COLO668 (cell line): ENCODE results near the gene MAN1C1.
"Not testable (repeated sequence)": the region's sequence is repeated elsewhere in the genome, so short reads cannot be mapped to it uniquely, and the experiment has no call there.

Experiments used
- DNase-seq: peaks from one replicate; lab custom pipeline; 2025; ENCODE audit not compliant: unreplicated experiment; lab: John Stamatoyannopoulos, UW

The MAN1C1 gene

DNA sequence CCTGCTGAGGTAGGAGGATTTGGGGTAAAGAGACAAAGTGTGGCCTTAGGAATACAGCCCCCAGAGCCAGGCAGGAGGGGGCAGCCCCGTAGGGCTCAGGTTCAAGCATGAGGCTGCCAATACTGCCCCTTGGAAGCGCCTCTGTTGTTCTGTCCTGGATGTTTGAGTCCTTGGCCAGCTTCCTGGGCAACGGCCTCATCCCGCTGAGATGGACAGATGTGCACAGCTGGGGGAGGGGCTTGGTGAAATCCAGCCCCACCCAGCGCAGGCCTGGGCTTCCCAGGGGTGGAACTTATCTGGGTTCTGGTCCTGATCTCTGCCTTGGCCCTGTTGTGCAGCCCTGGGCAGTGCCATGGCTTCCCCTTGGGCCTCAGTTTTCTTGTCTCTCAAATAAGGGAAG, 34.8 kb upstream of the MAN1C1 start:
- DNase-seq = no peak

DNA sequence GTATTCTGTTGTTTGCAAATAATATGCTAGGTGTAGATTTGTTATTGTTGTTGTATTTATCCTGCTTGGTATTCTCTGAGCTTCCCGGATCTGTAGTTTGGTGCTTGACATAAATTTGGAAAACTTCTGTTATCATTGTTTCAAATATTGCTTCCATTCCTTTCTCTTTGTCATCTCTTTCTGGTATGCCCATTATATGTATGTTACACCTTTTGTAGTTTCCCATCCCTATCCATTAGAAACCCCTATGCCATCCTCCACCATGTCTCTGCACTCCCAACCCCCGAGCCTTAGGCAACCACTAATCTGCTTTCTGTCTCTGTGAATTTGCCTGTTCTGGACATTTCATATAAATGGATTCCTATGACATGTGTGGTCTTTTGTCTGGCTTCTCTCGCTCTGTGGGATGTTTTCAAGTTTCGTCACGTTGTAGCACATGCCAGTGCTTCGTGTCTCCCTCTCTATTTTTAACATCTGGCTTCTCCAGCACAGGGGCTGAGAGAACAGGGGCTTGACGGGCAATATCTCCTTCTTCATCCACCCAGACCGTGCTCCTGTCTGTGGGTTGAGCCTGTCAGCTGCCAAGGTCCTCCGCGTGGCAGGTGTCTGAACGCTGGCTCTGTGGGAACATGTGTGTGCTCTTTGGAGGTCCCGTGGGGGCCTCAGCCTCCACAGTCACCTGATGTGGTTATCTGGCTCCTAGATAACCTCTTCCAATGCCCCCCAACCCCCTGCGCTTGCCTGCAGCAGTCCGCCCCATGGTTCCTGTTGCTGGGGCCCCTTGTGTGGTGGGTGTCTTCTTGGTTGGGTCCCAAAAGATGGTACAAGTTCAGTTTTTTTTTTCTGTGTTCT, 32.8 kb upstream of the MAN1C1 start:
- no peak for DNase-seq

DNA sequence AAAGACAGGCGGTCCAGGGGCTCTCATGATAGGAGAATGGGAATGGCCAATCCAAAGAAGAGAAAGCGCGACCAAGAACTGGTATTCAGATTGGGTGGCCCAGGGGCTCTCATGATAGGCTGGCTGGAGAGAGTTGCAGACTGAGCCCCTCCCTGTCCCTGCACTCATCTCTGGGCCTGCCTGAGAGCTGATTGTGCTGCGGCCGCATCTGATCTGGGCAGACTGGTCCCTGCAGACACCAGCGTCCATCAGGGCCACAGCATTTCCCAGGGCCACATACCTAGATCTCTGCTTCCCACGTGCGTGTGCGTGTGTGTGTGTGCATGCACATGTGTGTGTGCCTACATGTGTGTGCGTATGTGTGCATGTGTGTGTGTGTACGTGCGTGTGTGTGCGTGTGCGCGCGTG, 30.4 kb upstream of the MAN1C1 start:
- no peak for DNase-seq

DNA sequence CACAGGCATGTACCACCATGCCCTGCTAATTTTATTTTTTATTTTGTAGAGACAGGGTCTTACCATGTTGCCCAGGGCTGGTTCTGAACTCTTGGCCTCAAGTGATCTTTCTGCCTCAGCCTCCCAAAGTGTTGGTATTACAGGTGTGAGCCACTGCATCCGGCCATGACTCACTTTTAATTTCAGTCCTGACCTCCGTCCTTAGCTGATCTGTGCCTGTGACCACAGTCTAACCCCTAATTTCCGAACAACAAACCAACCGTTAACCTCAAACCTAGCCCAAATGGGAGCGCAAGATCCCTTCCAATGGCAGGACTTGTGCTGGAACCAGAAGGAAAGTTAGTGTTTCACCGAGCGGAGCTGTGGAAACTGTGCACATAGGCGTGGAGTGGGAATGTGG, 29.3 kb upstream of the MAN1C1 start:
- no peak for DNase-seq

DNA sequence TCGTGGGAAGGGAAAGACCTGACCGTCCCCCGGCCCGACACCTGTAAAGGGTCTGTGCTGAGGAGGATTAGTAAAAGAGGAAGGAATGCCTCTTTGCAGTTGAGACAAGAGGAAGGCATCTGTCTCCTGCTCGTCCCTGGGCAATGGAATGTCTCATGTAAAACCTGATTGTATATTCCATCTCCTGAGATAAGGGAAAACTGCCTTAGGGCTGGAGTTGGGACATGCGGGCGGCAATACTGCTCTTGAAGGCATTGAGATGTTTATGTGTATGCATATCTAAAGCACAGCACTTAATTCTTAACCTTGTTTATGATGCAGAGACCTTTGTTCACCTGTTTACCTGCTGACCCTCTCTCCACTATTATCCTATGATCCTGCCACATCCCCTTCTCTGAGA, 28.4 kb upstream of the MAN1C1 start:
- DNase-seq = not testable (repeated sequence)

DNA sequence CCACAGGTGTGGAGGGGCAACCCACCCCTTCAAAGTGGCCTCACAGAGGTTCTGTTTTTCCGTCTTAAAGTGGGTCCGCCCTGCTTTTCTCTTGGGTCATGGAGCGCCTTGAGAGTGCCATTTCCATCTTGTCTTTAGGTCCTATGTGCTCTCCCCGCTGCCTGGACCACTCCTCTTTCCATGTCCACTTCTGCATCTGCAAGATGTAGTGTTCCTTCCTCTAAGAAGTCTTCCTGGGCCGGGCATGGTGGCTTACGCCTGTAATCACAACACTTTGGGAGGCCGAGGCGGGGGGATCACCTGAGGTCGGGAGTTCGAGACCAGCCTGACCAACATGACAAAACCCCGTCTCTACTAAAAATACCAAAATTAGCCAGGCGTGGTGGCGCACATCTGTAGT, 27.8 kb upstream of the MAN1C1 start:
- not testable (repeated sequence) for DNase-seq

DNA sequence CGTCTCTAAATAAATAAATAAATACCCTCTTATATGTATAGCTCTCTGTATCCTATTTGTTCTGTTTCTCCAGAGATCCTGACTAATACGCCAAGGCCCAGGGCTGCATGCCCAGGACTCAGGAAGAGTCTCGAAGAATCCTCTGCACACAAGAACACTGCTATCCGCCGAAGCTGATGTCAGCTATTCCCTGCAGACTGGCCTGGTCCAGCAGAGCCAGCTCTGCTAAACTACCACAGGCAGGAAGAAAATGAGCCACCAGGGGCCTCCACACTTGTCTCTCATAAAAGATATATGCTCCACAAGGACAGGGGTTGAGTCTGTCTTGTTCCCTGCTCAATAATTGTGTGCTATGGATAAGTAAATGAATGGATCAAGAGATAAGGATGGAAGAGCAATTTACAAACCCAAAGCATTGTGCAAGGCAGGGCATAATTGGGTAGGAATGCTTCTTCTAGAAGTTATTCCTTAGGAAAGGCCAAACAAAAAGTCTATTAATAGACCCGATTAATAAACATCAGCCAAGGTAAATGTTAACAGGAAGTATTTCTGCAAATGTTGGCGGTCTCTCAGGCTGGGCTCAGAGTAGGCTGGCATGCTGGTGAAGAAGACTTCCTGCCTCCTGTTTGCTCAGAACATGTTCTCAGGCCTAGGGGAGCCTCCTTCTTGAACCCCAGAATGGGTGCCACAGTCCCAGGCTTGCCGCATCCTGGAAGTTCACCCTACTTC, 26.3 kb upstream of the MAN1C1 start:
- no peak for DNase-seq

DNA sequence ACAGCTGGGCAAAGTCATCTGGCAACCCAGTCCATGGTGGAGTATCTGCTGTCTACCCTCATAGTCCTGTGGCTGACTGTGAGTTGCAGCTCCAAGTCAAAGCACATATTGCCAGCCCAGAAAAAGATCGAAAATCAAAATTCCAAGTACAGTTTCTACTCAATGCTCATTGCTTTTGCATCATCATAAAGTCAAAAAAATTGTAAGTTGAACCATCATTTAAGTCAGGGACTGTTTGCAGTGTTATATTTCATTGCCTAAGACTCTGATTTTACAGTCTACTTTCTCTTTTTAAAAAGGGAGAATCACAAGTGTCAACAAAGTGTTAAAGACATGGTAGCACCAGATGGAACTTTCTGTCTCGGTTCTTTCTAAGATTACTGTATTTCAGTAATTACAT, 22.7 kb upstream of the MAN1C1 start:
- no peak for DNase-seq

DNA sequence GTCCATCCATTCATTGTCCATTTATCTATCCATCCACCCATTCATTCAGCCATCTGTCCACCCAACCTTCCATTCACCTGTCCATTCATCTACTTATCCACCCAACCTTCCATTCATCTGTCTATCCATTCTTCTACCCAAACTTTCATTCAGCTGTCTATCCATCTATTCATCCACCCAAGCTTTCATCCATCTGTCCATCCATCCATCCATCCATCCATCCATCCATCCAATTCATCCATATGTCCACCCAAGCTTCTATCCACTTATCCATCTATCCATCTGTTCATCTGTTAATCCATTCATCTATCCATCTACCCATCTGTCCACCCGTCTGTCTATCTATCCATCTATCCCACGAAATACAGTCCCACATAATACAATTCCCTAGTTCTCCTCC, 21.6 kb upstream of the MAN1C1 start:
- no peak for DNase-seq

DNA sequence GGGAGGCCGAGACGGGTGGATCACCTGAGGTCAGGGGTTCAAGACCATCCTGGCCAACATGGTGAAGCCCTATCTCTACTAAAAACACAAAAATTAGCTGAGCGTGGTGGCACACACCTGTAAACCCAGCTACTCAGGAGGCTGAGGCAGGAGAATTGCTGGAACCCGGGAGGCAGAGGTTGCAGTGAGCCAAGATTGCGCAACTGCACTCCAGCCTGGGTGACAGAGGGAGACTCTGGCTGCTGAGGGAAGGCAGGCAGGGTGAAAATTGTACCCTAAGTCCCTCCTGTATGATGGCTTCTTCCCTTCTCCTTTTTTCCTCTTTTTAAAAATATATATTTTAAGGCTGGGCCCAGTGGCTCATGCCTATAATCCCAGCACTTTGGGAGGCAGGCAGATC, 19.9 kb upstream of the MAN1C1 start:
- DNase-seq = not testable (repeated sequence)

DNA sequence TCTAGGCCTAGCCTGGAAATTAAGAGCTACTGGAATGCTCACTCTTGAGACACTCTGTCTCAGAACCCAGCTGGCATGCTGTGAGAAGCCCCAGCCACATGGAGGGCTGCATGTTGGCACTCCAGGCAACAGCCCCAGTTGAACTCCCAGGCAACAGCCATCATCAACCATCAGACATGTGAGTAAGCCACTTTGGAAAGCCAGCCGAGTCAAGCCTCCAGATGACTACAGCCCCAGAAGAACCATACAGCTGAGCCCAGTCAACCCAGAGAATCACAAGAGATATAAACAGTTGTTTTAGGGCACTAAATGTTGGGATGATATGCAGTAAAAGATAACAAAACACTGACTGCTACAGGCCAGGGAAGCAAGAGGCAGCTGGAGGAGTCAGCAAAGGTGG, 17.7 kb upstream of the MAN1C1 start:
- no peak for DNase-seq

DNA sequence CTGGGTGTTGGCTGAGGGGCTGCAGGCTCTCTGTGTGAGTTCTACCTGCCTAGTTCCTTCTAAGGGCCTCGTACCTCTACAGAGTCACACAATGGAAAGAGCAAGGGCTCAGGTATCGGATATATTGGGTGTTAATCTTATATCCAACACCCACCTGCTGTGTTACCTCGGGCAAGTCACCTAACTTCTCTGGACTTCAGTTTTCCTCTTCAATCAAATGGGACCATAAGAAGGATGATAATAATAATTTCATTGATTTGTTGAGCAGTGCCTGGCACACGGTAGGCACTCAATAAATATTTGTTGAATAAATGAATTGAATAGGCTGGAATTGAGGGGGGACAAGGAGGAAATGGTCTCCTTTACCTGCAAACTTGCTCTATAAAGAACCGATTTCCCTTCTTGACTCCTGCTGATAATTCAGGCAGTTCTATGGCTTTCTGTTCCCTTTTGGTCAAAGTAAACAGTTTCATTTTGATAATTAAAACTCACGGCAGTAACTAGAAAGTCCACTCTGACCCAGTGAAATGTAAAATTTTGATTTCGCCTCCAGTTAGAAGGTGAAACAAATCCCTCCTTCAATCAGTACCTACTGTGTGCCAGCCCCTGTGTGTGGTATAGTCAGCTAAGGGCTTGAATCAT, 16.5 kb upstream of the MAN1C1 start:
- no peak for DNase-seq

DNA sequence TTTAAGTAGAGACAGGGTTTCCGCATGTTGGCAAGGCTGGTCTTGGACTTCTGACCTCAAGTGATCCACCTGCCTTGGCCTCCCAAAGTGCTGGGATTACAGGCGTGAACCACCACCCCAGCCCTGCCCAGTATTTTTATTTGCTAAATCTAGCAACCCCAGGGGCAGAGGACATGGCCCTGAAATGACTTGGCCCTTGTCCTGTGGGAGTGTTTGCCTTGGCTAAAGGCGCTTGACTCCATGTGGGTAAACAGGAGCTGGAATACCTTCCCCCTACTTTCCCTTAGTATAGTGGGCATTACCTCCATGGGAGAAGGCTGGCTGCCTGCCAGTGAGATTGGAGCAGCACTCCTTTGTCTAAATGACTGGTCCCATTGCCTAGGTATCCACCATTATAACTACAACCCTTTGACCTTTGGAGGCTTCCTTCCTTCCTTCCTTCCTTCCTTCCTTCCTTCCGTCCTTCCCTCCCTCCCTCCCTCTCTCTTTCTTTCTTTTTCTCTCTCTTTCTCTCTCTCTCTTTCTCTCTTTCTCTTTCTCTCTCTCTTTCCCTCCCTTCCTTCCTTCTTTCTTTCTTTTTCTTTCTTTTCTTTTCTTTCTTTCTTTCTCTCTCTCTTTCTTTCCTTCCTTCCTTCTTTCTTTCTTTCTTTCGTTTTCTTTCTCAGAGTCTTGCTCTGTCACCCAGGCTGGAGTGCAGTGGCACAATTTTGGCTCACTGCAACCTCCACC, 15.5 kb upstream of the MAN1C1 start:
- peak; percentile 74 for DNase-seq

DNA sequence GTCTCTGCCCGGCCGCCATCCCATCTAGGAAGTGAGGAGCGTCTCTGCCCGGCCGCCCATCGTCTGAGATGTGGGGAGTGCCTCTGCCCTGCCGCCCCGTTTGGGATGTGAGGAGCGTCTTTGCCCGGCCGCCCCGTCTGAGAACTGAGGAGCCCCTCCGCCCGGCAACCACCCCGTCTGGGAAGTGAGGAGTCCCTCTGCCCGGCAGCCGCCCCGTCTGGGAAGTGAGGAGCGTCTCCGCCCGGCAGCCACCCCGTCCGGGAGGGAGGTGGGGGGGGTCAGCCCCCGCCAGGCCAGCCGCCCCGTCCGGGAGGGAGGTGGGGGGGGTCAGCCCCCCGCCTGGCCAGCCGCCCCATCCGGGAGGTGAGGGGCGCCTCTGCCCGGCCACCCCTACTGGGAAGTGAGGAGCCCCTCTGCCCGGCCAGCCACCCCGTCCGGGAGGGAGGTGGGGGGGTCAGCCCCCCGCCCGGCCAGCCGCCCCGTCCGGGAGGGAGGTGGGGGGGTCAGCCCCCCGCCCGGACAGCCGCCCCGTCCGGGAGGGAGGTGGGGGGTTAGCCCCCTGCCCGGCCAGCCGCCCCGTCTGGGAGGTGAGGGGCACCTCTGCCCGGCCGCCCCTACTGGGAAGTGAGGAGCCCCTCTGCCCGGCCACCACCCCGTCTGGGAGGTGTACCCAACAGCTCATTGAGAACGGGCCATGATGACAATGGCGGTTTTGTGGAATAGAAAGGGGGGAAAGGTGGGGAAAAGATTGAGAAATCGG, 12.6 kb upstream of the MAN1C1 start:
- not testable (repeated sequence) for DNase-seq

DNA sequence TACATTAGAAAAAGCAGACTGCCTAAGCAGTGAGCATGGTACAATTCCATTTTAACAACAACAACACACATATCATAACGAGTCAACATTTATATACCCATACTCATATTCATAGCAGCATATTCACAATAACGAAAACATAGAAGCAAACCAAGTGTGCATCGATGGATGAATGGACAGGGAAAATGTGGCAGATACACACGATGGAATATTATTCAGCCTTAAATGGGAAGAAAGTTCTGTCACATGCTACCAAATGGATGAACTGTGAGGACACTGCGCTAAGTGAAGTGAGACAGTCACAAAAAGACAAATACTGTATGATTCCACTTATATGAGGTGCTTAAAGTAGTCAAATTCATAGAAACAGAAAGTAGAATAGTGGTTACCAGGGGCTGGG, 9.5 kb upstream of the MAN1C1 start:
- no peak for DNase-seq

DNA sequence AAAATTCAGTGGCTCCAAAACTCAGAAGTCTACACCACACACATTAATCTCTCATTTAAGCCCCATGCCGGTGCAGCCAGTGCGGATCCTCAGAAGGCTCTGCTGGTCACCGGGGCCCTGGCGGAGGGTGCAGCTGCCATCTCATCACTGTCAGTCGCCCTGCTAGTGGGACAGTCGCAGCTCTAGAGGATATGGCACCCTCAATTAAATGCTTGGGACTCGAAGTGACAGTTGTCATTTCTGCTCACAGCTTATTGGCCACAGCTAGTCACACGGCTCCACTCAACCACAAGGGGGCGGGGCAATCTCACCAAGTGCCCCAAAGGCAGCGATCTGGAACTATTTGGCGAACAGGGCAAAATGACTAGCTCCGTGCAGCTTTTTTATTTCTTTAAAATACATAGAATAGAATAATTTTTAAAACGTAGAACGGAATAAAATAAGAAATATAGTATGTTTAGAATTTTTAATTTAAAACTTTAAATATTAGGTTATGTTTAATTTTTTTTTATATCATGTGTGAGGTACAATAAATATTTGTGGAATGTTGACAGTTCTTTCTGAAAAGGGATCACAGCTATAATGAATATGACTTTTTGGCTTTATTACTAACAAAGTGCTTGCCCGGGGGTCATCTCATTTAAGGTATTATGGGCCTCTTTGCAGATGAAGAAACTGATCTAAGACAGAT, 8.0 kb upstream of the MAN1C1 start:
- peak; percentile 93 for DNase-seq

DNA sequence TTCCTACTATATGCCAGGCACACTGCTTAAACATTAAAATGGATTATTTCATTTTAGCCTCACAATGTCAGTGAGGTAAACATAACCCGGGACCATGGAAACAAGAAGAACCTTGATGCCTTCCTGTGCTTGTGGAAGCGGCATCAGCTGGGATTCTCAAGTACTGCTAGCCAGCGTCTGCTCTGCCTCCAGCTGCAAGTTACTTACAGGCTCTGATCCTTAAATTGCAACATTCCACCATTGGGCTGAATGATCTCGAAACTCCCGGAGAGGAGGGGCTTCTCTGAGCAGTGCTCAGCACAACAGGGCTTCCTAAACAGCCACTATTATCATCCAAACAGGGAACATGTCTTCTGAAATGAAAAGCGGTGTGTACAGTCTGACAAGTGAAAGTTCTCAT, 6.7 kb upstream of the MAN1C1 start:
- DNase-seq = no peak

DNA sequence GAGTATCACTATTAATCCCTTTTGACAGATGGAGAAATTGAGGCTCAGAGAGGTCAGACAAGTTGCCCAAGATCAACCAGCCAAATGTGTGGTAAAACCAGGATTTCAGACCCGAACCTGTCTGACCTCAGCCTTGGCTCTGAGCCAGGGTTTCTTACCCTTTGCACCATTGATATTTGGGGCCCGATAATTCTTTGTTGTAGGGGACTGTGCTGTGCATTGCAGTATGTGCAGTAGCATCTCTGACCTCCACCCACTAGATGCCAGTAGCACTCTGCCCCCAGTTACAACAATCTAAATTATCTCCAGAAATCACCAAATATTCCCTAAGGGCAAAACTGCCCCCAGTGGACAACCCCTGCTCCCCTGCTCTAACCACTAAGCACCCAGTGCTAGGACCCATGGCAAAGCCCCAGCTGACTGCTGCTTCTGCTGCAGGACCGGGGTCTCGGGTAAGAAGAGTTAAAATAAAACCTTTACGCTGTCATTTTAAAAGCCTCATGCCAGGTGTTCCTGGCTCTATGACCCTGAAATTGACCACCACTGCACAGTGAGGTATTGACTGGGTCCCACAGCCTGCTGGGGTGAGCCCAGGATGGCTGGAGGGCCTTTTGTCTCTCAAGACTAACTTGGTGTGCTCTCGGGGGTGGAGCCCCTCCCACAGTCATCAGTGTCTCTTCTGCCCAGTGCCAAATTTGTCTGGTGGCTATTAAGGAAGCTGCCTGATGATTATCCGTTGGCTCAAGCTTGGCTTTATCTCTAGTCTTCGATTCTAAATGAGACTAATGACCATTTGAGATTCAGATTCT, 5.6 kb upstream of the MAN1C1 start:
- no peak for DNase-seq

DNA sequence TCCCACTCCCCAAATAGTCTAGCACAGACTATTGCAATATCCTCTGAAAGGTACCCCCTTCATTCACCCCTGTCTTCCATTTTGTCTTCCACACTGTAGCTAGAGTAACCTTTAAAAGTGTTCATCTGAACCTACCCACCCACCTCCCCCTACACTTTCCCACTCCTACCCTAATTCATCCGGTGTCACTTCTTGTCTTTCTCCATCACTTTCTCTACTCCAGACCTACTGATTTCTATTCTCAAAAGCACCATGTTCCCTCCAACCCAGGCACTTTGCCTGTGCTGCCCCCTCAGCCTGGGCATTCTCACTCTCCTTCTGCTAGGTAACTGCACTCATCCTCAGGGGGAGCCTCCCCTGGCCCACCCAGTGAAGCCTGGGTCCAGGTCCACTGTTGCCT, 4.7 kb upstream of the MAN1C1 start:
- DNase-seq = no peak
